GM15510 (cell line): ENCODE results near the gene HVCN1.

ENCODE experiments used
- POLR2A ChIP-seq: IDR thresholded peaks from 3 replicates; pipeline ENCODE4 v1.6.1; 2011; ENCODE audit warnings: borderline replicate concordance; ENCODE audit not compliant: insufficient read length; ENCODE audit errors: extremely low read depth

HVCN1 gene

DNA sequence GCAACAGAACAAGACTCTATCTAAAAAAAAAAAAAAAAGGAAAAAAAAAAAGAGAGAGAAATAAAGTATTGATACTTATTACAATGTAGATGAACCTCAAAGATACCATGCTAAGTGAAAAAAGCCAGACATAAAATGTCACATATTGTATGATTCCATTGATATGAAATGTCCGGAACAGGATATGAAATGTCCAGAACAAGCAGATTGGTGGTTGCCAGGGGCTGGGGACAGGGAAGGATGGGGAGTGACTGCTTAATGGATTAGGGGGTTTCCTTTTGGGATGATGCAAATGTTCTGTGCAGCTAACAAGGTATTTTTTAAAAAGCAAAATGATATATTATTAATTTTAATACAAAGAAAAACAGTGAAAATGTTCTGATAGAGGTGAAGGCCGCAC is 5.0 kb downstream of the HVCN1 start:
- no peak for TF ChIP-seq POLR2A

GRCh38 chr12:110680032-110680431 is 8.9 kb downstream of the HVCN1 start:
- no peak for TF ChIP-seq POLR2A

- TF ChIP-seq POLR2A, result no peak
Observed at GRCh38 chr12:110679201-110679600, 9.7 kb downstream of the HVCN1 start.

DNA sequence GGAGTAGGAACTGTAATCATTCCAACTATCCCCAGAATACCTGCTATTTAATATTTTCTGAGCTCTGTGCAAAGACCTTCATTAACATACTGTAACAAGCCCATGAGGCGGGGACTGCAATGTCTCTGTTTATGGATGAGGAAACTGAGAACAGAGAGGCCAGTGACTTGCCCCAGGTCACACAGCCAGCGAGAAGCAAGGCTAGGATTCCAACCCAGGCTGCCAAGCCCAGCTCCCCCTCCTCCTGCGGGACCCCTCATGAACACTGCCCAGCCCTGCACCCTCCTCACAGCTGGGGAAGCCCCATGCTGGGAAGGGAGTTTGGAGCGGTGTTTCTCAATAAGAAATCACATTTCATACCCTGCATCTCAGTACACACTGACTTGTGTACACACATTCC is 10.9 kb downstream of the HVCN1 start:
- no peak for TF ChIP-seq POLR2A

DNA sequence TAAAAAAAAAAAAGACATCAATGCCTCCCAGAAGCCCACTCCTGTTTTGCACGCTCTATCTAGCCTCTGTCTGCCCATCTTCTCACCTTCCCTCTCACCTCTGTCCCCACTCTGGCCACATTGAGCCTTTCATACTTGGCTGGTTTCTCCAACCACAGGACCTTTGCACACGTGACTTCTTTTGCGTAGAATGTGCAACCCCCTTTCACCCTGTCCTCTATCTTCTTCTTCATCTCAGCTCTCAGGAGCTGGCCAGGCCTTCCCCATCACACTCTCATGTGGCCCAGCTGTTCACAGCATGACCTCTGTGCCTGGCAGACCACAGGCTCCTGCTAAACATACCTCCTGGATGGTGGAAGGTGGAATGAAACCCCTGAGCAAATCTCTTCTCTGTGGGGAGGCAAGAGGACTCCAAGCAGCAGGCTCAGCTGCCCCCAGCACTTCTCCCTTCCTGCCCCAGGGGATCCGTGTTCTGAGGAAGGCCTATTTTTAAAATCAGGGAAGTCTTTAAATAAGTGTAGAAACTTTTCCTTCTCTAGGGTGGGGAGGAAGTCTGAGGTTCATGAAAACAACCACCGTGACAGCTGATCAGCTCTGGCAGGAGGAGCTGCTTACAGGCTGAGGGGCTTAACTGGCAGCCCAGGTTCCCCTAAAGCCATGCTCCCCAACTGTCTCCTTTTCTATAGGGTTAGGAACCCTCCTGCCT is 11.6 kb downstream of the HVCN1 start:
- peak; percentile 28 for TF ChIP-seq POLR2A

DNA sequence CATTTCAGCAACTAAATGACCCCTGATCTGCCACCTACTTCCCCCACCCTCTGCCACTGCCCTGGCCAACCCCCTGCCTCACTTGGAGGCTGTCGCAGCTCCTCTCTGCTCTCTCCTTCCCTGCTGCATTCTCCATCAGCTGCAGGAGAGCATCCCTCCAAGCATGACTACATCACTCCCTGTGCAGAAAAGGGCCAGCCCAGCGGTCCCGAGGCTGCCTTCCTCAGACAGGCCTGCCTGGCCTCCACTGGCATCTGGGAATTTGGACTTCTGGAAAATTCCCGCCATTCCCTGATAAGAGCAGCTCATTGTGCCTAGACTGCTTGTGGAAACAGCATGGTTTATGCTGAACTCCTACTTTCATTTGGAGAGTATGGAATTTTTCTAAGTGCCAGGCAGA is 12.7 kb downstream of the HVCN1 start:
- no peak for TF ChIP-seq POLR2A

GRCh38 chr12:110670161-110670701 is 18.7 kb downstream of the HVCN1 start:
- peak; percentile 37 for TF ChIP-seq POLR2A

DNA sequence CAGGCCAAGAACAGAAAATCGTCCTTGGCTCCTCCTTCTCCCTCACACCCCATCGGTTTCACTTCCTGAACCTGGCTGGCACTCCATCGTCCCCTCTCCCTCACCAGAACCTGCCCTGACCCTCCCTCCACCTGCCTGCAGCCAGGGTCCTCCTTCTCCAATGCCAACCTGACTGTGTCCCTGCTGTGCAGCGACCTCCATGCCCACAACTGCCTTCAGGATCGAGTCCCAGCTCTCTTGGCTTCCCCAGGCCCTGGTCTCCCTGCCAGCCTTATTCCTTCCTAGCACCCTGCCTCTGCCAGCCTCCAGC is 19.8 kb downstream of the HVCN1 start:
- peak; percentile 29 for TF ChIP-seq POLR2A

DNA sequence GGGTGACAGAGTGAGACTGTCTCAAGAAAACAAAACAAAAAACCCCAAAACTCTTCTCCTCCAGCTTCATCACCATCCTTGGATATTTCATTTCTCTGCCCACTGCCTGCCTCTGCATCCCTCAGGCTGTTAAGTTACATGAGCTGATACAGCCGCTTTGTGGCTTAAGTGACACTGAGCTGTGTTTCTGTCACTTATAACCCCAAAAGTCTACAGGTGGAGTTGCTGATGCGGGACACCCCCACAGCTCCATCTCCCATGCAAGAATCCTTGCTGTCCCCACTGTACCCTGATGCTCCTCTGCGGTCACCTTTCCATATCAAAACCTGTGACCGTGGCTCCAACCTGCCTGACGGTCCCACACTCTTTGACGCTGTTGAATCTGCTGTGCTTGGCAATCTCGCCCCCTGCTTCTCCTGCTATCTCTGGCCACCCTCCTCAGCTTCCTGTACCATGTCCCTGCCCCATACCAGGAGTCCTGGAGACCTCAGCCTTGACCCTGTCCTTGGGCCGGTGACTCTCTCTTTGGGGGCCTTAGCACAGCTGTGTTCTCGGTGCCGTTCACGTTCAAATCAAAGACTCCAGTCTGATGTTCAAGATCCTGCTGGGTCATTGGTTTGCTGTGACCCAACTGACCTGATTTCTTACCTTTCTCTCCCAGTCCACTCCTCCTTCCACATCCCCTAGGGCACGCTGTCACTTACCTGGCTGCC is 20.3 kb downstream of the HVCN1 start:
- peak; percentile 13 for TF ChIP-seq POLR2A

- TF ChIP-seq POLR2A, result no peak
Observed at GRCh38 chr12:110667671-110668070, 21.2 kb downstream of the HVCN1 start.

- TF ChIP-seq POLR2A, result no peak
Observed at GRCh38 chr12:110666892-110667291, 22.0 kb downstream of the HVCN1 start.

GRCh38 chr12:110661337-110661972 is 27.5 kb downstream of the HVCN1 start:
- peak; percentile 54 for TF ChIP-seq POLR2A

DNA sequence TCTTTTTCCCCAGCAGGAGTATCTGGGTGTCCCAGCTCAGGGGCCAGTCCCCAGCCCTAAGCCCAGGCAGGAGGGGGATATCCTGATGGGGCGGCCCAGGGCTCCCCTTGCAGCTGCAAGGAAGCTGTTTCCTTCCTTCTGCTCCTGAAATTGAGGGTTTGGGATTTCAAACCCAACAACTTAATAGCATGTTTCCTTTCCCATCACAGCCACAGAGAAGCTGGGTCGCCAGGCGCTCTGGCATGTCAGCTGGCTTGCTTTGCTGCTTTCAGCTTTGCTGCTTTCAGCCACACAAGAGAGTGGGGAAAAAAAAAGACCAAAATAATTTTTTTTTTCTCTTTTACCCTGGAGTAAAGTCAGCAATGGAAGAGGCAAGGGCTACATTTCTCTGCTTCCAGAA is 30.0 kb downstream of the HVCN1 start:
- TF ChIP-seq POLR2A, result no peak

DNA sequence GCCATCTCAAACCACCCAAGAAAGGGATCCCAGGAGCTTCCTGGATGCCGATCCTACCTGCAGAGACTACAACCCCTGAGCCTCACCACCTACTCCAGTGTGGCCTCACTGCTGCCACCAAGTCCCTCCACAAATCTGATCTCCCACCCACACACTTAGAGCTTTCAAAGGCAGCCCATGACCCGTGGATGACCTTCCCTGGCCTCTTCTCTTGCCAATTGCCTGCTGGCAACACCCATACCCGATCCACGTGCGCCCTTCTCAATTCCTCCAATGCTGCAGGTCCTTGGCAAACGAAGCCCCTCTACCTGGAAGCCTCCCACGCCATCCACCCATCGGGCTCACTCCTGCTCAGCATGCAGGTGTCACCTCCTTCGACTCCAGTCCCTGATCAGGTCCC is 30.7 kb downstream of the HVCN1 start:
- no peak for TF ChIP-seq POLR2A

- TF ChIP-seq POLR2A, result no peak
Observed at GRCh38 chr12:110657747-110658146, 31.2 kb downstream of the HVCN1 start.

DNA sequence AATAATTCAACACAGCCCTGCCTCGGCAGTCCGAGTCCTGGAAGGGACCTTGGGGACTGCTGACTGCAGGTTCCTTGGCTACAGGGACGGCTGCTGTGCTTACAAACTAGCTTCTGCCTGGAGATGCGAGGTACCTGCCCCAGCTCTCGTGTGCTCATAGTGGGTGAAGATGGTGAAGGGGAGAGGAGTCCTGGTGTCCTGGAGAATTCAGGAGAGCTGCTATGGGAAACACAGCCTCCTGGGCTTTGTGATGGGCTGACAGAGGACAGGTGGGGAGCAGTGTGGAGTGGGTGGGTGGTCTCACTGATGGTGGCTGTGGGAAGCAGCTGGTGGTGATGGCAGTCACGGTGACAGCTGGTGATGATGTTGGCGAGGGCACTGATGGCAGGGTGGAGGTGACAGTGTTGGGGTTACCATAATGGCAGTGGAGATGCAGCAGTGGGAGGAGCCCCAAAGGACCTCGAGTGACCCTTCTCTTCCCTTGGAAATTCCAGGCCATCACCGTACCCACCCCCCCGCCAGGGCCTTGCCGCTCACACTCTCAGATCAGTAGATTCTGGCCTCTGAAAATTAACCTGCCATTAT is 32.8 kb downstream of the HVCN1 start:
- no peak for TF ChIP-seq POLR2A

- TF ChIP-seq POLR2A, result no peak
Observed at GRCh38 chr12:110649341-110649847, 39.5 kb downstream of the HVCN1 start.
